Posterior vena cava (tissue), 2 donors: Measurements from ENCODE around the gene CDK2AP2. TPM values are rescaled to one million over a fixed set of nuclear protein-coding genes. Genes with fewer than 3 reads are reported as not detected.

Experiments
- DNase-seq: peaks from one replicate; pipeline ENCODE4 v3.0.0-alpha.2; 2020; ENCODE audit warnings: low spot score
- intact Hi-C, 2 donors: fragments of 100-400 bp; cut with DNase I; formaldehyde crosslinking; loops; one replicate each; pipeline versions ENCODE4 v1.14.1 to v1.14.2; 2022 to 2023
- total RNA-seq, 2 donors: library from RNA; stranded (reverse); fragmentation: NEBNext Ultra II Directional; extraction: Animal tissue kit (Norgen Biotek cat#: 25700); gene quantifications; one replicate each; pipeline ENCODE4 v1.2.1, GENCODE V29; 2021
- donor health status: DM: yes; HTN: yes; CAD: no.
- donor health status: DM: yes; HTN: yes; CAD: no.

CDK2AP2 gene
- total RNA-seq, 2 donors from 2014 or later = 39.7 to 40.0 TPM

DNA sequence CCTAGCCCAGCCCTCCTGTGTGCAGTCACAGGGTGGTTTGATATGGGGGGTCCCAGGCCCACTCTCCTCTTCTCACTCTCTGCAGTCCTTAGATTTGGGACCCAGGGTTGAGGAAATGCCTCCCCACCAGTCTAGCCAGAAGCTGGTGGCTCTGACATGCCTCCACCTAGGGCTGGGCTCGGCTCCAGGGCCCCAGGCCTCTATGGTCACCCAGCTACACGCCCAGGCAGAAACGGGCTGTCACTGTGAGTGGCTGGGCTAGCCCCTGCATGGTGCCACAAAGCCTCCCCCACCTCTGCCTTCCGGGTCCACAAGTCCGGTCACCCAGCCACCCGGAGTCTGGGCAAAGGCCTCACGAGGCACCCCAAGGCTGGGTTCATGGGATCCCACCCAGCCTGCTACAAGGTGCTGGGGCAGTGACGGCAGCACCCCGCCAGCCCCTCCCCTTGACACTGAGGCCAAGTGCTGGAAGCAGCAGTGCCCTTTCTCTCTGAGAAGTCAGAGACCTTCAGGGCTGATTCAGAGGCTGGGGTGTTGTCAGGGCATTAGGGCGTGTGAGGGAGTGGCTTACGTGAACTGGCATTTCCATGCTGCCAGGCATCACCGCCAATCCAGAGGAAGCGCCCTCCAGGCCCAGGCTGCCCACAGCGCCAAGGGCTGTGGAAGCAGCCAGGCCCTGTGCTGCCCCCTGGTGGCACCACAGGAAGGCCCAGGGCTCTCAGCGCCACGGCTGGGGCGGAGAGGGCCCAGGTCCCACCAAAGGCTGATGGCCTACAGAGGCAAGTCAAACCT lies 2.2 kb downstream of the CDK2AP2 start:
- peak; percentile 97 for DNase-seq
- intact Hi-C loops = loop anchor here in 1 of 2 donors (10.0 kb wide), 1 partner anchor 101 kb away; the partner anchor contains the start of genes PPP1CA and TBC1D10C

DNA sequence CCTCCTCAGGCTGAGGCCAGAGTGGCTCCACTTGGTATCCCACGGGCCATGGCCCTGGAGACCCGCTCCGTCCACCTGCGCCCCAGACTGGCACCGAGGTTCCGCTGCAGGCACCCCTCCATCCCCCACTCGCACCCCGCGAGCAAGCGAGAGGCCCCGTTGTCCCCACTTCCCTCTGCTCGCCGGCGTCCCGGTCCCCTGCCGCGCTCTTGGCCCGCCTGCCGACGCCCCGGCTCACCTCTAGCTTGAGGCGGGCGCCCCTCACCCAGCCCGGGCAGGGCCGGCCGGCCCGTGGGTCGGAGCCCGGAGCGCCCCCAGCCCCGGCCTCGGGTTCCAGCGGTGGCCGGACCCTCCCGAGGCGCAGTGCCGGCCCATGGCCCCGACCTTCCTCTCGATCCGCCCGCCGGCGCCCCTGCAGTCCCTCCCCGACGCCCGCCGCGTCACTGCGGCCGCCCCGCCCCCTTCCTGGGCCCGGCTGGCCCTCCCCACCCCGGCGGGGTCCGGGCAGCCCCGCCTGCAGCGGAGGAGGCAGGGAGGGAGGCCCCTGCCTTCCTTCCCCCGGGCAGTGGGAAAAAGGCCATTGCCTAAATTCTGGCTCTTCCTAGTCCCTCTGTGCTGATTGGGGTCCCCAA lies 2.9 kb downstream of the CDK2AP2 start, which contains the start of gene PITPNM1:
PITPNM1 (minus strand) TSS at position 414 of the 632 bp plus-strand sequence. CDS start 1,183 bp downstream, outside the sequence.
- DNase-seq = peak; percentile 94
- intact Hi-C loops = loop anchor here in 1 of 2 donors (10.0 kb wide), 1 partner anchor 100 kb away; the partner anchor contains the start of genes PPP1CA and TBC1D10C

DNA sequence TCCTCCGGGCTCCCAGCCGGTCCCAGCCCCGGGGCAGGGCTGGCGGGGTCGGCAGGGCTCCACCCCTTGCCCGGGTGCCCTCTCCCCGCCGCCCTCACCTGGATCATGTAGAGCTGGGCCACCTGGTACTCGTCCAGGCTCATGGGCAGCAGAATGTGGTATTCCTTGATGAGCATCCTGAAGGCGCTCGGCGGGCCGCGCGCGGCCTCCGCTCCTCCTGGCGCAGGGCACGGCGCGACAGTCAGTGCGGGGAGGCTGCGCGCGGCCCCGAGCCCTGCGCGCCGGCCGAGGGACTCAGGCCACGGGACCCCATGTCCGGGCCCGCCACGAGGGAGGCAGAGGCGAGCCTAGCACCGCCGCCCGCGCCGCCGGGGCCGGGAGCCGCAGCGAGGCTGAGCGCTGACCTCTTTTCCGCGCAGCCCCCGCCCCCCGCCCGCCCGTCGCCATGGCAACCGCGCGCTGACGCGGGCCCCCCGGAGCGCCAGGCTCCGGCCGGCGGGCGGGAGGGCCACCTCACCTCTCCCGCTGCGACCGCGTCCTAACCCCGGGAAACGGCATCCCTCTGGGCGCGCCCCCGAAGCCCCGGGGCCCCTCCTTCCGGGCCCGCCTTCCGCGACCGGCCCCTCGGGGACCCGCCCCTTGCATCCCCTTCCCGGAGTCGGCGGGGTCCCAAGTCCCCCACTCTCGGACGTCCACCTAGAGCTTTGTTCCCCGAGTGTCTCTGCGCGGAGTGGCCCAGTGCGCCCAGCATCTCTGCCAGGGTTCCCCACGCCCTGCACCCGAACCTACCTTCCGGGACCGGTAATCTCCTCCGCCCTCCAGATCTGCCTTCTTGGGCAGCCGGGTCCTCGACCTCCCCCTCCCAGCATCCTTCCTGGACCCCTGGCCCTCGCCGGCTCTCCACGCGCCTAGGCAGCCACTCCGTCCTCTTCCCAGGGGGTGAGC lies 3.7 kb downstream of the CDK2AP2 start:
- intact Hi-C loops = loop anchor here in 1 of 2 donors (10.0 kb wide), 1 partner anchor 99 kb away; the partner anchor contains the start of genes PPP1CA and TBC1D10C
- peak; percentile 87 for DNase-seq

DNA sequence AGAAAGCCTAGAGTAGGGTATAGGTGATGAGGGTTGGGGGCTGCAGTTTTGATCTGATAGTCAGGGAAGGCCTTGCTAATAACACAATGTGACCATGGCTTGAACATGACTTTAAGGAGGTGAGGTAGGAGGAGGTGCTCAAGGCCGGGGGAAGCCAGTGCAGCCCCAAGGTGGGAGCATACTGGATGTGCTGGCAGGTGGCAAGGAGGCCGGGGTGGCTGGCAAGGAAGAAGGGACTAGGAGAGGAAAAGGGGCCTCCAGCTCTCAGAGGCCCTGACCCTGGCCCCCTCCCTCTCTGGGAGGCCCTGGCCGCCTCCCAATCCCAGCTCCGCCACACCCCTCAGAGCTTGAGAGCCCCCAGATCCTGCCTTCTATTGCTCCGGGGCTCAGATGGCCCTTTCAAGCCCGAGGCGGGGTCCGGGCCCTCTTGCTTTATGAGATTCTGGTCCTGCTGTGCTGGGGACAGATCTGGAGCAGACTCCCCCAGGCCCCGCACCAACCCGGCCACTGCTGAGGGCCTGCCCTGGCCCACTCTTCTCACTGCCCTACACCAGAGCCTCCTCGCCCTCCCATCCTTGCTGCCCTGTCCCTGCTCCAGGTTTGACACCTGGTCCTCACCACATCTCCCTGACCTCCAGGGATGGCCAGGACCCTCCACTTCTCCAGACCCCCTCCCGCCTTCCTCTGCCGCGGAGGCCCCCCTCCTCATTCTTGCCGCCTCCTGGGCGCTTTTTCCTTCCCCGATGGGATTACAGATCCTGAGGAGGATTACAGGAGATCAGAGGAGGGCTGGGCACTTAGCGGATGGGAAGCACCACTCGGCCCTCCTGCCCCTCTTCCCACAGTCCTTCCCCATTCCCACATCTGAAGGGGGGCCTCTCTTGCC lies 4.6 kb downstream of the CDK2AP2 start:
- DNase-seq = peak; percentile 82
- intact Hi-C loops = loop anchor here in 1 of 2 donors (10.0 kb wide), 1 partner anchor 99 kb away; the partner anchor contains the start of genes PPP1CA and TBC1D10C

DNA sequence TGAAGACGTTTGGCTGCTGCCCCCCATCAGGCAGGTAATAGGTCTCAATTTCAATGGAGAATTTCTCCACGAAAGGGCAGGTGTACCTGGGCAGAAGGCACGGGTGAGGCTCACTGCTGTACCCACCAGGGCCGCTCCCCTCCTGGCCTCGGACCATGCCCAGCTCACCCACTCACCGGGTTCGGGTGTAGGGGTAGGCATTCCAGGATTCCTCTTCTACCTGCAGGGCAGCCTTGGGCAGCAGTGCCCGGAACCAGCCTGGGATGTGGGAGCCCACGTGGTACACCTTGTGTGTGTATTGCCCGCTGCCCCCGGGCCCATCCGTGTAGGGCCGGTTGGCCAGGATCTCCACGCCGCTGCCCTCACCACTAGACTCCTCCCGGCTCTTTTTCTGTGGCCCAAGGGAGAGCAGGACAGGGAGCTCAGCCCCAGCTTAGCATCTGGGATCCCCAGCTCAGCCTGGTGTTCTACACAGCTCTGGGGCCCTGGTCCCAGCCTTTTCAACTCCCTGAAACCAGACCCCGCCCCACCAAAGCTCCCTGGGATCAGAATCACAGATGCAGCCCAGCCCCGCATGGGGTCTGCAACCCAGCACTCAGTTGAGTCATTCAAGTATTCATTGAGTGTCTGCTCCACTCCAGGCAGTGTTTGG lies 5.5 kb downstream of the CDK2AP2 start:
- DNase-seq = no peak
- intact Hi-C loops = loop anchor here in 1 of 2 donors (10.0 kb wide), 1 partner anchor 98 kb away; the partner anchor contains the start of genes PPP1CA and TBC1D10C

DNA sequence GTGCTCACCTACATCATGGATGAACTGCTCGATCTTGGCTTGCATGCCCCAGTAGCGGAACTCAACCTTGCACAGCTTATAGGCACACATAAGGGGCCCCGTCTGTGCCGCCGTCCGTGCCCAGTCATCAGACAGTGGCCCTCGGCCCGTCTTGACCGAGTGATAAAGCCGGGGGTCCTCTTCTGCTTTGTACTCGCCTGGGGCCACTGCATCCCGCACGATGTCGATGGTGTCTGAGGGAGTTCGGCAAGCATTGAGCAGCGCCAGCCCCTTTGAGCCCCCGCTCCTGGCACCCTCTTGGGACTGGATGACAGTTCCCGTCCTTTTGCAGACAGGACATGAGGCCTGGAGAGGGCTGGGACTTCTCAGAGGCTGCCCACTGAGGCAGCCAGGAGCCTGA lies 6.1 kb downstream of the CDK2AP2 start:
- no peak for DNase-seq
- intact Hi-C loops = loop anchor here in 1 of 2 donors (10.0 kb wide), 1 partner anchor 97 kb away; the partner anchor contains the start of genes PPP1CA and TBC1D10C

DNA sequence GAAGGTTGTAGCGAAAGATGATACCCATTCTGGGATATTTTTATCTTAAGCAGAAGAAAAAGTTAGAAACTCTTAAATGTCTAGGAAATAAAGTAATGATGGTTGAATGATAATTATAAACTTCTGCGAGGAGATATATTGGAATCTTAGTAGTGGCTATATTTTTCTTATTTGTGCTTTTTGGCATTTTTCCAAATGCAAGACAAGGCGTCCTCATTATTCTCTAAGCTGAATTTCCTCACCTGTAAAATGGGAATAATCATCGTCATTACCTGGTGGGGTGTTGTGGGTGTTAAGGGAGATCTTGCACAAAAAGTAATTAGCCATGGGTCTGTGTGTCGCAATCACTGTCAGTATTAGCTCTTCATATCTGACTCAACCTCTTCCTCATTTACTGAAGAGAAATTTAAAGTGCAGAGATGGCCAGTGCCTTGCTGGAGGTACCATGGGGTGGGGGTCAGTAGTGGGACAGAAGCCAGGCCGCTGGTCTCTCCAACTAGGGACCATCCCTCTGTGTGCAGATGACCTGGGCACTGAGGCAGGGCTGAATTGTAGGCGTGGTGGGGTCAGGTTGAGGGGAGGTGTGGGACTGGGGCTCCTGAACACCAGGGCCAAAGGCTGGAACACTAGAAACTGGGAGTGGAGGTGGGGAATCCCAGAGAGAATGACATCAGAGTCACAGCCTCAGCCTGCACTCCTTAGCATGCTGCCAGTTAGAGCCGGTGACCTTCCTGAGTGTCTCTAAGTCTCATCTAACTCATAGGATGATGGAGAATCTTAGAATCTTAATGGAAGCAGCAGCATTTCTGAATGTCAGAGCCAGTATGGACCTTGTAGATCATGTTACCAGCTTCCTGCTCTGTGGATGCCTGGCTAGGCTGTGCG lies 6.9 kb downstream of the CDK2AP2 start:
- intact Hi-C loops = loop anchor here in 1 of 2 donors (10.0 kb wide), 1 partner anchor 96 kb away; the partner anchor contains the start of genes PPP1CA and TBC1D10C
- DNase-seq = no peak

DNA sequence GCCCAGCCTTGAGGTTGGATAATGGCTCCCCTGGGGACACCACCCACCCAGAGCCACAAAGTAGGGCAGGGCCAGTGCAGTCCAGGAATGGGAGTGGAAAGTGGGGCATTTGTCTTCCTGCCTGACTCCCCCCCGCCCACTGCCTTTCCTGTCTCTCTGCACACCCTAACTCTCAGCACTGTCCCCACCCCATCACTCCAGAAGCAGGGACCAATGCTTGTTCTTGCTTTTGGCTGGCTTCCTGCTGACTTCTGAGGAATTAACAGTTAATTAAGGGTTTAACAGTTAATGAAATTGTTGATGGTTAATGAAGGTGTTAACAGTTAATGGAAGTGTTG lies 7.5 kb downstream of the CDK2AP2 start:
- no peak for DNase-seq
- intact Hi-C loops = loop anchor here in 1 of 2 donors (10.0 kb wide), 1 partner anchor 96 kb away; the partner anchor contains the start of genes PPP1CA and TBC1D10C

DNA sequence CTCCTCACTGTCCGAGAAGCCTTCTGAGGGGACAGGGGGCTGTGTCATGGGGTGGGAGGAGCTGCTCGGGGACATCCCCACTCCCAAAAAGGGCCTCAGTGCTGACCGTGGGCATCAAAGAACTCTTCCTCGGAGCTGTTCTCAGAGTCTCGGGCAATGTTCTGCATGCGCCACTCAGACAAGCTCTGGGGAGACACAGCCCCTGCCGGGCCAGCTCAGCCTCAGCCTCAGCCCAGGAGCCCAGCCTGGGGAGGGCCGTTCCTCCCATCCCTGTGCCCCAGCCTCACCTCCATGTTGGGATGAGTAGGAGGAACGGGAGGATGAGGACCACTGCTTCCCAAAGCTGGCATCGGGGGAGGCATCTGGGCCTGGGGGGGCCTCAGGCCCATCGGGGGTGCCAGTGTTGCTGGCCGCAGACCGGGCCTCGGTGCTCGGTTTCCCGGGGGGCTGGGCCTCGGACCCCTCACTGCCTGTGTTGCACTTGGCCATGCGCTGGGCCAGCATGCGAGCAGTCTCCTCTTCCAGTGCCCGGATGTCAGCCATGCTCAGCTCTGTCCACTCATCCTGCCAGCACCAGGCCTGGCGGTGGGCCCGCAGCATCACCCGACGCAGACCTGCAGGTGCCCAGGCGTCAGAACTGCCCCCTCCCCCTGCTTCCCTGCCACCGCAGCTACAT lies 8.0 kb downstream of the CDK2AP2 start:
- DNase-seq = no peak
- intact Hi-C loops = loop anchor here in 1 of 2 donors (10.0 kb wide), 1 partner anchor 95 kb away; the partner anchor contains the start of genes PPP1CA and TBC1D10C

DNA sequence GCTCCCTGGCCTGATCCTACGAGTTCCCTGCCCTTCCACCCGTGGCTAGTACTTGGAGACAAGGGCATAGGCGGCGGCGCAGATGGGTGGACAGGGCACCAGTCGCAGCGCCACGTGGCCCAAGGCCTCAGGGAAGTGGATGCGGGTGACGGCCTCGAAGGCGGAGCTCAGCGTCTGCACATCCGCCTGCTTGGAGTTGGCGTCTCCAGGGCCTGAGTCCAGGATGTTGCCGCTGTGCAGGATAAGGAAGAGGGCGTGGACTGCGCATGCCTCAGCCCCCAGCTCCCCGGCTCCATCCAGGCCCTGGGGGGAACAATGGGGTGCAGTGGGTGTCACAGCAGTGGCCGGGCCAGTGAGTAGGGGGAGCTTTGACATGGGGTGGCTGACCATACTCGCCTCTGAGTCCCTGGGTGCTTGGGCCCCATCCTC lies 9.4 kb downstream of the CDK2AP2 start:
- intact Hi-C loops = no loop called here

DNA sequence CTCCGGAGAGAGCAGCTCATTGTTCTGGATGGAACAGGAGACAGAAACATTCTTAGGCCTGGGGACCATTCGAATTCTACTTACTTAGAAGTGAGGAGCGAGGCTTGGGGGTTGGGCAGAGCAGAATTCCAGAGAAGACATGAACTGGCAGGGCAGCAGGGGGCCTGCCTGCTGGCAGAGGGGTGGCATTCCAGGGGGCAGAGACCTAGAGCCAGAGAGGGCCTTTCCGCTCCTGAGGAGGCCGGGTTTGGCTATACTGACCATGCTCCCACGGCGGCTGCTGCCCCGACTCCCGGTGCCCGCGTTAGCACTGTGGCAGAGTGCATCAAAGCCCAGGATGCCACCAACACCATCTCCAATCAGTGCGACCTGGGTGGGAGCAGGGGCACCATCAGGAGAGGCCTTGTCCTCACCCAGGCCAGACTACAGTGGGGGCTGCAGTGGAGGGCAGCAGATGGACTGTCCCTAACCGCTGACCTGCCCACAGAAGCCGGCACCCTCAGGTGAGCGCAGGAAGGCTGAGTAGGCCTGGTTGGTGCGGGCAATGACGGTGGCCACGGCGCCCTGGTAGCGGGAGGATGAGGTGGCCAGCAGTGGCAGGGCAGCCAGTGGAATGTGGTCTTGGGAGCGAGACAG lies 10.2 kb downstream of the CDK2AP2 start:
- intact Hi-C loops = no loop called here
- DNase-seq = no peak

More for the DNA sequence above, 9.4 kb downstream of the CDK2AP2 start:
- DNase-seq = peak; percentile 81

DNA sequence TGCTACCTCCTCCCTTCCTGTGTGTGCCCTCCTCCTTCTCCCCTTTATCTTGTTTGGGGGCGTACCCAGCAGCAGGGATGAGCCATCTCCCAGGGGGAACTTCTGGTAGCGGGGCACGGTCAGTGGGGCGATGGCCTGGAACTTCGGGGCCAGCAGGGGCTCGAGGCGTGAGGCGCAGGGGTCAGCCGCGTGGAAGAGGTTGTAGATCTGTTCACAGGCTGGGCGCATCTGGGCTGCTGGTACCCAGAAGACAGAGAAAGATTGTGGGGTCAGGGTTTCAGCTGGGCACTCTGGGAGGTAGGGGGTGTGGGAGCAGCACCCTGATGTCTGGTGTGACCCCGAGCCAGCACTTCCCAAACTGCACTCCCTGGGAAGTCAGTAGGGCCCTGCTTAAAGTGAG lies 11.8 kb downstream of the CDK2AP2 start:
- intact Hi-C loops = no loop called here

DNA sequence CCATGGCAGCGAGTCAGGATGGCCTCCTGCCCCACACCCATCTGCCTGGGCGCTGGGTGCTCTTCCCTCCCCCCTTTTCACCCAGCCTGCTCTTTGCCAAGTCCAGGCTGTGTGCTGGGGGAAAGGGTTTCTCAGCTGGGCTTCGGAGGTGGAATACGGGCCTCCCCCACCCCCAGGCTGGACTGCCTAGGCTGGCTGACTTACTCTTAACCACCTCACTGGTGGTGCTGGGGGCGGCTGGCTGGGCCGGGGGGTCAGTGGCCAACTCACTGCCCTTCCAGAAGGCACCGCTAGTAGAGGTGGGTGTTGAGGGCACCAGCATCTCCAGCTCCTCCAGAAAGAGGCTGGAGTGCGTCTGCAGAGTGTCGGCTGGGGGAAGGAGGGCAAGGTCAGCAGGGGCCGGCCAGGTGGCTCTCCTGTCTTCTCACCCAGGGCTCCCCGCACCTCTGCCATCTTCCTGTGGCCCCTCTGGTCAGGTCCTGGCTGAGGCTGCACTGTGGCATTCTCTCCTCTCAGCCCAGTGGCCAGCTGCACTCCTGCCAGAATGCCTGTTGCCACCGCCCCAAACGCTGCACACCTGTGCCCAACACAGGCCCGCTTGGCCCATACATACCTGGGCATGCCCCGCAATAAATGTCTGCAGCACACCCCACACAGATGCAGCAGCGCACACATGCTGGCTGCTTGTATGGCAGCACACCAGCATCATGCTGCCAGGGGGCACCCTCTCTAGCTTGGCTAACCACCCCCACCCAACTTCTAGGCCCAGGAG lies 12.5 kb downstream of the CDK2AP2 start:
- DNase-seq = no peak
- intact Hi-C loops = no loop called here

More for the DNA sequence above, 11.8 kb downstream of the CDK2AP2 start:
- DNase-seq = no peak

DNA sequence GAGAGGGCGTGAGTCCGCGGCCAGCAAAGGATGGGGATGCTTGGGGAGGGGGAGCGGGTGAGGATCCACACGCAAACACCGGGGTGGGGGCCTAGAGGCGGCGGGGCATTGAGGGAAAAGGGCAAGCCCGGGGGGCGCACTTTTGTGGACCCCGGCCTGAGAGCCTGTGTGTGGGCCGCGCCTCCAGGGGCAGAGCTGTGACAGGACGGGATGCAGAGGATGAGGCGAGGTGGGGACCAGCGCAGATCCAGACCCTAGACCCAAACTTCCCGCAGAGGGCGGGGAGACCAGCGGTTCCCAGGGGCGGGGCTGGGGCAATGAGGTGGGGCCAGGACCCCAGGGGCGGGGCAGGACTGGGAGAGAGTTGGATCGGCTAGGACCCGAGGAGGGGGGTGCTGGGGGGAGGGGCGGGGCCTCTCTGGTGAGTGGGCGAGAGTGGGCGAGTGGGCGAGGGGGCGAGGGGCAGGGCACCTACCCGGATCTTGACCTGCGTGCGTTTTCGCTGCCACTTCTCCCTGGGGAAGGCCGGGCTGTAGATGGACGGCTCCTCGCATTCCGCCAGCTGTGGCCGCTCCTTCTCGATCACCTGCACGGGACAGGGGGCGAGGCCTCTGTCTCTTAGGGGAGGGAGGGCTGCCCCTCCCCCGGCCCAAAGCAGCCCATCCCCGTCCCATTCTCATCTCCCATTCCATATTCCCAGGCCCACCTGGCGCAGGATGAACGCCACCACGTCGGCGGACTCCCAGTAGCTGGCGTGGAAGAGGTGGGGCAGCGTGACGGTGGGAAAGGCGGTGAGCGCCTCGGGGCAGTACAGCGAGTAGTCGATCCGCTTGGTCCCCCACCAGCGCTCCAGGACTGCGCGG lies 13.4 kb downstream of the CDK2AP2 start:
- intact Hi-C loops = no loop called here

More for the DNA sequence above, 13.4 kb downstream of the CDK2AP2 start:
- DNase-seq = no peak
